ENCODE measurements around the gene UCP3. TPM values are rescaled to one million over a fixed set of nuclear protein-coding genes. Genes with fewer than 3 reads are reported as not detected.

Gene UCP3
- total RNA-seq, 2 experiments from 2014 or later = 0.32 to 0.83 TPM

DNA sequence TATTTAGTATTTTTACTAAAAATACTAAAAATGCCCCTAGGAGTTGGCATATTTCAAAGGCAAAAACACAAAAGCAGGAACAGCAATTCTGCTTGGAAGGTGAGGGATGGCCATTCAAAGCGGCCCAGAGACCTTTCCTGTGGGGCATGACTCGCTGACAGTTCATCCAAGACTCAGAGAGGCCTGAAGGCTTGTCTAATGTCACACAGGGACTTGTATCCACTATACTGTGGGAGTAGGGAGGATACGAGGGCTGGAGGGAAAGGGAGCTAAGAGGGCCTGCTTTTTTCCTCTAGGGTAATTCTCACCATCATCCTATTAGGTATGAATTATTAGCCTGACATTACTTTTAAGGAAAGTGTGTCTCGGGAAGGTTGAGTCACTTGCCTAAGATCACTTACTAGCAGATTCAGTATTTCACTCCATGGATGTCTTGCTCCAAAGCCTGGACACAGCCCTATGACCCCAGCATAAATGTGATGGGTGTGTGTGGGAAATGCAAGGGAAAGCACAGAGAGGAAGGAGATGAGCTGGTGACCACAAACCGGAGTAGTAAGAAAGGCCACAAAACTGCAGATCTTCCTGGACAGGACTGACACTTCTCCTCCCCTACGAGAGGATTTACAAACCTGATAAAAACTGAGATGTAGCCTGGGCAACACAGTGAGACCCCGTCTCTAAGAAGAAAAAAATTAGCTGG lies 16.7 kb upstream of the UCP3 start:
- no peak for DNase-seq
- no peak overlapping the region for H3K27ac Mint-ChIP-seq
- peaks cover 13% of the 10 kb centered on the region for H3K36me3 Mint-ChIP-seq (ENCODE audit: low read depth)
- intact Hi-C loops (cut with micrococcal nuclease) = no loop called here
- CTCF ChIA-PET = no interaction called here
- no peak overlapping the region for H3K4me3 Mint-ChIP-seq
- no peaks in the 10 kb centered on the region for H3K27me3 Mint-ChIP-seq (ENCODE audit: low read depth)
- peaks cover 19% of the 10 kb centered on the region for H3K4me1 Mint-ChIP-seq (ENCODE audit: low read depth)
- no peaks in the 10 kb centered on the region for H3K9me3 Mint-ChIP-seq

DNA sequence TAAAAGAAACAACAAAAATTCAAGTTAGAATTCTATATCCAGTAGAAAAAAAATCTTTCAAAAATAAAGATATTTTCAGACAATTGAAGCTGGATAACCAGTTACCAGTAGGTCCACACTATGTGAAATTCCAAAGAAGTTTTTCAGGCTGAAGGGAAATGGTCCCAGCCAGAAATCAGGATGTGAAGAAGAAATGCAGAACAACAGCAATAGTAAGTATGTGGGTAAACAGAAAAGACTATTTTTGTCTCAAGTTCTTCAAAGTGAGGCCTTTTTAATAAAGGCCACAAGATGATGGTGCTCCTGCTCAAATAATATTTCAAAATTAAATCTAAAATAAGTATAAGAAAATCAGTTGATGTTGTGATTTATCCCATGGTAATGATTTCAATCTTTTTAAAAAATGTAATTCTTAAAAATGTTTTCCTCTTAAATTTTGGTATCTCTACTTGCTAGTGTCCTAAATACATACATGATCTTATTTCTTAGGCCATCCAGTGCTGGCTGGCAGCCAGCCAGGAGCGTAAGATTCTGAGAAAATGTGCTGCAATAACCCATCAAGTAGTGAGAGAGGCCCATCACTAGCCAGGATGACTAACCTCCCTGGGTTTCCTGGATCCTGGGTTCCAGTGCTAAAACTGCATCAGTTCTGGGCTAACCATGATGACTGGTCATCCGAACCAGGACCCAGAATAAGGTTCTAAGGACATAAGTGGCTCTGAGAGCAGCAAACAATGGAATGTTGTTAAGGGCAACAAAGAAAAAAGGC lies 15.6 kb upstream of the UCP3 start:
- intact Hi-C loops (cut with micrococcal nuclease) = no loop called here
- no peak overlapping the region for H3K4me3 Mint-ChIP-seq

DNA sequence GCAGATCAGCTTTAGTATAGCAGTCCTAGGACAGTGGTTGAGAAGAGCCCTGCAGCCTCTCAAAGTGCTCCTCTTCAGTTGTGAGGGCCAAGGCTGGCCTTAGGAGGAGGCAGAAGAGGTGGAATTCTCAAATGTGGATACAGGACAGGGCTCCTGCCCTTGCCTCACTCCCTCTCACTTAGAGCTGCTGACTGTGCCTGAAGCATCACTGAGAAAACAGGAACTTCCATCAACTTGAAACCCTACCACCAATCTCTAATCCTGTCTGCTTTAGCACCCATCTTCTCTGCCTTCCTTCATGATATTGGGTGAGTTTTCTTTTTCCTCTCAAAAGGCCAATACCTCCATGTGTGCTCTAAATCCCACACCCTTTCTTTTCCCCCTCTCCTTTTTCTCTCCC lies 14.4 kb upstream of the UCP3 start:
- H3K27me3 Mint-ChIP-seq (ENCODE audit: low read depth) = no peaks in the 10 kb centered on the region
- intact Hi-C loops (cut with micrococcal nuclease) = no loop called here
- H3K4me3 Mint-ChIP-seq = no peak overlapping the region
- H3K9me3 Mint-ChIP-seq = no peaks in the 10 kb centered on the region
- no peak for DNase-seq
- H3K36me3 Mint-ChIP-seq (ENCODE audit: low read depth) = peaks cover 8% of the 10 kb centered on the region
- CTCF ChIA-PET = no interaction called here
- H3K4me1 Mint-ChIP-seq (ENCODE audit: low read depth) = peaks cover 19% of the 10 kb centered on the region
- no peak overlapping the region for H3K27ac Mint-ChIP-seq

More for the DNA sequence above, 15.6 kb upstream of the UCP3 start:
- Mint-ChIP-seq H3K9me3 (no peaks in the 10 kb centered on the region), H3K27me3 (ENCODE audit: low read depth) (no peaks in the 10 kb centered on the region), H3K27ac (no peak overlapping the region), H3K36me3 (ENCODE audit: low read depth) (peaks cover 11% of the 10 kb centered on the region), H3K4me1 (ENCODE audit: low read depth) (peaks cover 15% of the 10 kb centered on the region)
- peak; percentile 39 for DNase-seq
- CTCF ChIA-PET = no interaction called here

DNA sequence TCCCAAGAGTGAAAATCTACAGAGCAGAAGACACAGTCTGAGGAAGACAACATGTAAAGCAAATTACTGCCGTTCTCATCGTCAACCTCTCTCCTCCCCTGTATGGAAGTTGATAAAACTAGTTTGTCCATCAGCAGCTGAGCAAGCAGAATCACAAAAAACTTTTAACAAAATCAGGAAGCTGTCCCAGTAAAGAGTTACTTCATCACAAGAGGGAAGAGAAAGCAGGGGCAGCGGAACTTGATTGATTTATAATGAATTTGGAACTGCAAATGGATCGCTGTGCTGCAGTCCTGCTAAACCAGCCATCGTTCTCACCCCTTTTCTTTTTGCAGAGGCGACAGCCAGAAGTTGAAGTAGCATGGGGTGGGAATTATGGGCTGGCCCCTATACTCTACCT lies 13.7 kb upstream of the UCP3 start:
- CTCF ChIA-PET = no interaction called here
- Mint-ChIP-seq H3K27ac (no peak overlapping the region), H3K4me1 (ENCODE audit: low read depth) (peaks cover 19% of the 10 kb centered on the region), H3K4me3 (no peak overlapping the region), H3K9me3 (no peaks in the 10 kb centered on the region), H3K36me3 (ENCODE audit: low read depth) (peaks cover 12% of the 10 kb centered on the region), H3K27me3 (ENCODE audit: low read depth) (no peaks in the 10 kb centered on the region)
- no peak for DNase-seq
- intact Hi-C loops (cut with micrococcal nuclease) = no loop called here

DNA sequence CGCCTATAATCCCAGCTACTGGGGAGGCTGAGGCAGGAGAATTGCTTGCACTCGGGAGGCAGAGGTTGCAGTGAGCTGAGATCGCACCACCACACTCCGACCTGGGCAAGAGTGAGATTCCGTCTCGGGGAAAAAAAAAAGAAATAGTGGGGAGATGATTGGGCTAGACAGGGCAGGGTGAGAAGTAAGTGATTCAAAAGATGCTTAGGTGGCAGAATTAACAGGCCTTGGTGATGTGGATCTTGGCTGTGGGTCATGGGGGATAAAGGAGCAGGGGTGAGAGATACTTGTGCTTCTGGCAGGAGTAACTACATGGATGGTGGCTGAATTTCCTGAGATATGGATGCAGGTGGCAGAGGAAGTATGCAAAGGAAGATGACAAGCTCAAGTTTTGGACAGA lies 13.1 kb upstream of the UCP3 start:
- CTCF ChIA-PET = no interaction called here
- Mint-ChIP-seq H3K4me3 (no peak overlapping the region), H3K36me3 (ENCODE audit: low read depth) (peaks cover 17% of the 10 kb centered on the region), H3K9me3 (no peaks in the 10 kb centered on the region), H3K4me1 (ENCODE audit: low read depth) (peaks cover 19% of the 10 kb centered on the region), H3K27ac (no peak overlapping the region), H3K27me3 (ENCODE audit: low read depth) (no peaks in the 10 kb centered on the region)
- intact Hi-C loops (cut with micrococcal nuclease) = no loop called here
- no peak for DNase-seq

DNA sequence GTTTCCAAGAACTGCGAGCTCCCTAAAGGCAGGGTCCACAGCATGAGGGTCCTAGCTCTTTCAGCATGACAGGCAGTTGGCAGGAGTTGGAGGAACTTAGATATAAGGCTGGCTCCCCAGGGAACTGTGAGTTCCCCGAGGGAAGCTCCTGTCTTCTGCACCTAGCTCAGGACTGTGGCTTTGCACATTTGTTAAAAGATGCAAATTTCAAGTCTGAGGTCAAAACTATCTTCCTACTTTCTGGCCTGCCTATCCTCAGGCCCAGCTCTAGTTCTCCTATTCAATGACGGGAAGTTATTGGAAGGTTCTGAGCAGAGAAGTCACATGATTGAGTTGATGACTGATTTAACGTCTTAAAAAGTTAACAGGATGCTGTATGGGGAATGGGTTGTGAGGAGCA lies 11.7 kb upstream of the UCP3 start:
- CTCF ChIA-PET = interaction anchor here (0.7 to 1.2 kb wide), 2 partner anchors 10 to 56 kb away, joined by 3 to 5 read pairs; no protein-coding TSS in a partner anchor
- no peak overlapping the region for H3K27ac Mint-ChIP-seq
- intact Hi-C loops (cut with micrococcal nuclease) = no loop called here
- H3K9me3 Mint-ChIP-seq = no peaks in the 10 kb centered on the region
- peaks cover 10% of the 10 kb centered on the region for H3K36me3 Mint-ChIP-seq (ENCODE audit: low read depth)
- H3K4me1 Mint-ChIP-seq (ENCODE audit: low read depth) = peaks cover 17% of the 10 kb centered on the region
- DNase-seq = no peak
- H3K4me3 Mint-ChIP-seq = no peak overlapping the region
- H3K27me3 Mint-ChIP-seq (ENCODE audit: low read depth) = no peaks in the 10 kb centered on the region

DNA sequence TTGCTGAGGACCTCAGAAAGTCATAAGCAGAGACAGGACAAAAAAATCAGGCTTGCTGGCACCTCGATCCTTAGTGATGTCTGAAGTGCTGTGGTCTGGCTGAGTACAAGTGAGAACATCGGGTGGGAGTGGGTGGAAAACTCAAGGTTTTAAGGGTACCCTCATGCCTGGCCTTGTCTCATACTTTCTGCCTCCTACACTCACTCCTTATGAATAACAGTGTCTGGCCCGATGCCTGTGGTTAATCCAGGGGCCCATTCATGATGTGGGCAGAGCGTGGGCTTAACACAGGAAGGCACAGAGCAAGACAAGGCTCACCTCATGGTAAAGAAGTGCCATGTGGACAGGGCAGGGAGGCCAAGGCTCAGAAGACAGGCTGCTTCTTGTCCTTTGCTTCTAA lies 11.0 kb upstream of the UCP3 start:
- Mint-ChIP-seq H3K4me3 (no peak overlapping the region), H3K9me3 (no peaks in the 10 kb centered on the region), H3K27ac (no peak overlapping the region), H3K36me3 (ENCODE audit: low read depth) (peaks cover 10% of the 10 kb centered on the region), H3K4me1 (ENCODE audit: low read depth) (peaks cover 21% of the 10 kb centered on the region), H3K27me3 (ENCODE audit: low read depth) (no peaks in the 10 kb centered on the region)
- CTCF ChIA-PET = interaction anchor here (1.2 to 1.6 kb wide), 3 partner anchors 9 to 55 kb away, joined by 4 to 7 read pairs (median 5); no protein-coding TSS in a partner anchor
- intact Hi-C loops (cut with micrococcal nuclease) = loop anchor here (1.0 kb wide), 1 partner anchor 9 kb away; no protein-coding TSS in a partner anchor
- DNase-seq = peak; percentile 56

DNA sequence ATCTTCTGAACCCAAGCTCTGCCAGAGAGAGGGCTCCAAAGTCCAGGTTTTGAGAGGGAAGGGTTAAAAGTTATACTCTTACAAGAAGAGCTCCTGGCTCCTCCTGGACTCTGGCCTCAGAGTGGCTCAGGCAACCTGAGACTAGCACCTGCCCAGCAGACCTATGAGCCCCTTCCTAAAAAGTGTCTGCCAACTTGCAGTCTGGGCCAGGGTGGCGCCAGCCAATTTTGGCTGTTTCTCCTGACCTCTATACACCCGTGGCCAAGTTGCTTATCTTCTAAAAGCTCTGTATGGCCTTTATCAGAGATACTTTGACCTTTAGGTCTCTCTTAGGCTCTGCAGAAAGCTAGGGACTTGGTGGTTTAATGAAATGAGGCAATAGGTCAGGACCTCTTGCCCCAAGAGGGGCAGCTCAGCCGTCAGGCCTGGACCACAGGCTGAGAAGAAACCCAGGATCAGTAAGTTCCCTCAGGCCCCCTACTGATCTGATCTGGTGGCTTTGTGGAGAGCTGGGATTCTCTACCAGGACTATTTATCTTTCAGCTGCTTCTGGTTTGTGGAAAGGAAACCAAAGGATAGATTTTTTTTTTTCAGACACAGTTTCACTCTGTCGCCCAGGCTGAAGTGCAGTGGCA lies 10.3 kb upstream of the UCP3 start:
- intact Hi-C loops (cut with micrococcal nuclease) = loop anchor here (1.0 kb wide), 1 partner anchor 8 kb away; no protein-coding TSS in a partner anchor
- Mint-ChIP-seq H3K27ac (no peak overlapping the region), H3K4me3 (no peak overlapping the region), H3K27me3 (ENCODE audit: low read depth) (no peaks in the 10 kb centered on the region), H3K9me3 (no peaks in the 10 kb centered on the region), H3K36me3 (ENCODE audit: low read depth) (peaks cover 10% of the 10 kb centered on the region), H3K4me1 (ENCODE audit: low read depth) (peaks cover 25% of the 10 kb centered on the region)
- CTCF ChIA-PET = interaction anchor here (0.7 to 1.6 kb wide), 4 partner anchors 9 to 20 kb away, joined by 3 to 7 read pairs (median 4); no protein-coding TSS in a partner anchor
- no peak for DNase-seq

DNA sequence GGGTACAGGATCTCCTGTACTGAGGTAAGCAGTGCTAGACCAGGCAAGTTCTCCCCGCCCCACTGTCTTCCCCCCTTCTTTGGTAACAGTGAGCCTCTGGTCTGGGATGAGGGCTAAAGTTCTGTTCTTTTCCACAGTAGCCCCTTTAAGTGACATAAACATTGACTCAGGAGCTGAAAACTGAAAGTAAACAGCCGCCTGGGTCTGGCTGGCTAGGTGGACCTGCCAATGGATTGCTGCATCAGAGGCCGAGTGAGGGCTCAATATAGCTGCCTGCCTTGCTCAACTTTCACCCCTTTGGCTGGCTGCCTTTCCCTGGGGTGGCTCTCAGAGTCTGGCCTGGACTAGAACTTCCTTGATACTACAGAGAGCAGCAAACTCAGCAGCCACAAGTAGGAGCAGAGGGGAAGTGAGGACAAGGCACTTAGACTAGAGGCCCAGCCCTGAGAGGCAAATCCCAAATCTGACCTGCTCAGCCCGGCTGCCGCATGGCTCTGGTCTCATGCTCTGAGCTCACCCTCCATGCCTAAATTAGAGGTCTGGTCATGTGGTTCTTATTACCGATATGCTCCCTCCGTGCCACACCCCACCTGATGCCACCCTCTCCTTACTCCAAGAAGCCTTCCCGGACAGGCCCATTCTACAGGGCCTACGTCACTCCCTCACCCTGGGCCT lies 9.6 kb upstream of the UCP3 start:
- H3K27me3 Mint-ChIP-seq (ENCODE audit: low read depth) = no peaks in the 10 kb centered on the region
- no peak for DNase-seq
- CTCF ChIA-PET = interaction anchor here (1.0 to 1.6 kb wide), 3 partner anchors 8 to 15 kb away, joined by 3 to 7 read pairs (median 4); no protein-coding TSS in a partner anchor
- H3K4me3 Mint-ChIP-seq = no peak overlapping the region
- H3K4me1 Mint-ChIP-seq (ENCODE audit: low read depth) = peaks cover 30% of the 10 kb centered on the region
- no peaks in the 10 kb centered on the region for H3K9me3 Mint-ChIP-seq
- peaks cover 10% of the 10 kb centered on the region for H3K36me3 Mint-ChIP-seq (ENCODE audit: low read depth)
- intact Hi-C loops (cut with micrococcal nuclease) = loop anchor here (1.0 kb wide), 1 partner anchor 7 kb away; no protein-coding TSS in a partner anchor
- H3K27ac Mint-ChIP-seq = no peak overlapping the region

DNA sequence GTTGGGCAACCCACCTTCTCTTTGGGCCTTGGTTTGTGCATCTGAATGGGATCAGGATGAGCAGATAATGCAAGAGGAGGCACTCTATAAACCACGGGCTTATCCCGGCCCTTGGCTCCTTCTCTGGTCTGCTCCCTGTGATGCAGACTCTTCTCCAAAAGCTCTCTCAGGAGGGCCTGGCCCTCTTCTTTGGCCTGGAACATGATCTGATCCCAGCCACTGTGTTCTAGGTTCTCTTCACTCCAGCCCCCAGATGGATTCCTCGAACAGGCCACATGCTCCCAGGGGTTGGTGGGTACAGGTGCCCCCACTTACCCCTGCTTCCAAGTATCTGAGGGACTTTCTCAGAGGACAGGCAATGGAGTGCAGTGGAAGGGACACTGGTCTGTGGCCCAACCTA lies 8.7 kb upstream of the UCP3 start:
- Mint-ChIP-seq H3K36me3 (ENCODE audit: low read depth) (peaks cover 10% of the 10 kb centered on the region), H3K4me1 (ENCODE audit: low read depth) (peaks cover 35% of the 10 kb centered on the region), H3K4me3 (no peak overlapping the region), H3K27ac (no peak overlapping the region), H3K27me3 (ENCODE audit: low read depth) (no peaks in the 10 kb centered on the region), H3K9me3 (no peaks in the 10 kb centered on the region)
- no peak for DNase-seq
- intact Hi-C loops (cut with micrococcal nuclease) = no loop called here
- CTCF ChIA-PET = no interaction called here

DNA sequence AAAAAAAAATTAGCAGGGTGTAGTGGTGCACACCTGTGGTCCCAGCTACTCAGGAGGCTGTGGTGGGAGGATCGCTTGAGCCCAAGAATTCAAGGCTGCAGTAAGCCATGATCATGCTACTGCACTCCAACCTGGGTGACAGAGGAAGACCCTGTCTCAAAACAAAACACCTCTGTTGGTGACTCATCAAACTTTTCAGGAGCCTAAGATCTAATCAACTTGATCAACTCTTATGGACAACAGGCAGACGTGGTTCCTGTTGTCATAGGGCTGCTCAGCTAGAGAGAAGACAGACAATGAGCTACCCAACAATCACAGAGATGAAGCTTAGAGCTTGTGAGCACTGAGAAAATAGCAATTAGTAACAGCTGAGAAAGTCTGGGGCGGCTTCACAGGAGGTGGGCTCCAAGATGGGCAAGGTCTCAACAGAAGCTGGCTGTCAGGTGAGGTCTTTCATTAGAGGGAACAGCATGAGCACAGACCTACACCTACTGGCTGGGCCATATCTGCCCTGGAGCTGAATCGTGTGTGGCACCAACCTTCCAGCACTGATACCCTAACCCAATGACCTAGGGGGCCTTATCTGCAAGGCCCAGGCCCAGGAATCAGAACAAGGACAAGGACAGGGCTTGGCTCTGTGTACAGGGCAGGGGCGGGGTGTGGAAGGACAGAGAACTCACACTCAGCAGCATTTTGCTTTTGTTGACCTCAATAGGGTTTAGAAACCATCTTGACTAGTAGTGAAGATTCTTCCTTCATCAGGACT lies 7.2 kb upstream of the UCP3 start:
- intact Hi-C loops (cut with micrococcal nuclease) = no loop called here
- CTCF ChIA-PET = no interaction called here
- Mint-ChIP-seq H3K4me3 (no peak overlapping the region), H3K36me3 (ENCODE audit: low read depth) (peaks cover 18% of the 10 kb centered on the region), H3K27ac (no peak overlapping the region), H3K4me1 (ENCODE audit: low read depth) (peaks cover 49% of the 10 kb centered on the region), H3K9me3 (no peaks in the 10 kb centered on the region), H3K27me3 (ENCODE audit: low read depth) (no peaks in the 10 kb centered on the region)
- DNase-seq = no peak

Measured in activated naive CD4-positive, alpha-beta T cell treated with anti-CD3 and anti-CD28 coated beads for 36 hours (primary cell).